Inflammatory macrophage treated with lipopolysaccharide for 4 hours (primary cell): ENCODE data around the gene TPST2.
A peak's percentile ranks its signal among the peaks of the same experiment; 100 is the strongest.

ENCODE experiments used
- DNase-seq: peaks from one replicate; pipeline ENCODE4 v3.0.0-alpha.2; 2020

The TPST2 gene

DNA sequence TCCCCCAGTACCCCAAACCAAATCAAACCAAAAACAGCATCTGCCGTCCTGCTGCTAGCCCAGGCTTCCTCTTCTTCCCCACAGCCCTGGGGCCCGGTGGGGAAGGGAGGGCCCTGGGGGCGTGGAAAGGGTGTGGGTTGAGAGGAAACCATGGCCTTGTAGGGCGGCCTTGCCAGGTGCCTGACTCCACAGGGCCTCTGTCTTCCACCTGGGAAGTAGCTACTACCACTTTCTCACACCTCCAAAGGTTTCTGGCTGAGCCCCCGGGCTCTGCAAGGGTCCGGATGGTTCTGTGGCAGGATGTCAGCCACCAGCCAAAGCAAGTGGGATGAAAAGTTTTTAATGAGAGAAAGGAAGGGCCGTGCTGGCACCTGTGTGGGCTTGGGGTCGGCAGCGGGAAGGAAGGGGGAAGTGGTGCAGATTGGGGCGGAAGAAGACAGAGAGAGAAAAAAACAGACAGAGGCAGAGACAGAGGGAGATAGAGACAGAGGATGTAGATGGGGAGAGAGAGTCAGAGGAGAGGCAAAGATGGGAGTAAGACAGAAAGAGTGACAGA, 10.5 kb downstream of the TPST2 start:
- DNase-seq = peak; percentile 26

- no peak for DNase-seq
Measured at GRCh38 chr22:26577081-26577480, 12.9 kb downstream of the TPST2 start.

DNA sequence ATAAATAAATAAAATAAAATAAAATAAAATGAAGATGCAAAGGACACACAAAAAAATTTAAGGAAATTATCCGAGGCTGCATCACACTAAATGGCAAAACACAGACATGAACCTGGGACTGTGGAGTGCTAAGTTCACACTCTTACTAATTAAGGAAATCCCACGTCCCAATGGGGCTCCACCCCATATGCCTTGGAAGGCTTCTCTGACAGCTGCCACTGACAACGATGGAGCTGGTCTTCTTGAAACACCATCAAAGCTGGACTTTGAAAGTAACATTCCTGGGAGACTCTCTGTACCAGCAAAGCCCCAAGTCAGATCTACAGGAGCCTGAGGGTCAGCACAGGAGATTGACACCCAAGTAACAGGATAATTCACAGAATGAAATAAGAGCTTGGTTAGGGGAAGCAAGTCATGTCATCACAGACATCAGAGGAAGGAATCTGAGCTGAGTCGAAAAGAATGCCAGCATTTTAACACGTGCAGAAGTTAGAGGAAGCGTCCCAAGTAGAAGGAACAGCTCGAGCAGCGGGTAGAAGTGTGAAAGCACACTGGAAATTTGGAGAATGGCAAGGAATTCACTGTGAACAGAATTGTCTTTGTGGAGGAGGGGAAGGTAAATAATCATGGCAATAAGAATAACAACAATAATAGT, 13.8 kb downstream of the TPST2 start:
- DNase-seq = peak; percentile 69

GRCh38 chr22:26574001-26574723, 15.8 kb downstream of the TPST2 start:
- no peak for DNase-seq

DNA sequence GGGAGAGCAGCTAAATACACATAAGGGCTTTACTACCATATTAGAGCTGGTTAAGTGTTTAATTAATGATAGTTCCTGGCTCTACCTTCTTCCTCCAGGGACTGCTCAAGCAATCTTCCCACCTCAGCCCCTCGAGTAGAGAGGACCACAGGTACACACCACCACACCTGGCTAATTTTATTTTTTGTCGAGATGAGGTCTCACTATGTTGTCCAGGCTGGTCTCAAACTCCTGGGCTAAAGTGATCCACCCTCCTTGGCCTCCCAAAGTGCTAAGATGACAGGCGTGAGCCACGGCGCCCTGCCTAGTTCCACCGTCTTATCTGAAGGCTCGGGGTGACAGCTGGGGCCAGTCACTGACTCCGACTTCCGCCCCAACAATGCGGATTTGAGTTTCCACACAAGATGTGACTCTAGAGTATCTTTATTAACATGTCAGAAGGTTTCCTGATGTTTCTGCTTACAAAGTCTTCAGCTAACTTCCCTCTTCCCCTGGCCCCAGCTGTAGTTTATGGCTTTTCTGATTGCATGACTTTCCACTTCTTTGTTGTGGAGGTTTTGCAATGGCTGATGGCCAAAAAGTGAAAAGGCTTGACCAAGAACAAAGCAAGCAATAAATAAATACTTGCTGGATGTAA, 16.8 kb downstream of the TPST2 start:
- peak; percentile 92 for DNase-seq

DNA sequence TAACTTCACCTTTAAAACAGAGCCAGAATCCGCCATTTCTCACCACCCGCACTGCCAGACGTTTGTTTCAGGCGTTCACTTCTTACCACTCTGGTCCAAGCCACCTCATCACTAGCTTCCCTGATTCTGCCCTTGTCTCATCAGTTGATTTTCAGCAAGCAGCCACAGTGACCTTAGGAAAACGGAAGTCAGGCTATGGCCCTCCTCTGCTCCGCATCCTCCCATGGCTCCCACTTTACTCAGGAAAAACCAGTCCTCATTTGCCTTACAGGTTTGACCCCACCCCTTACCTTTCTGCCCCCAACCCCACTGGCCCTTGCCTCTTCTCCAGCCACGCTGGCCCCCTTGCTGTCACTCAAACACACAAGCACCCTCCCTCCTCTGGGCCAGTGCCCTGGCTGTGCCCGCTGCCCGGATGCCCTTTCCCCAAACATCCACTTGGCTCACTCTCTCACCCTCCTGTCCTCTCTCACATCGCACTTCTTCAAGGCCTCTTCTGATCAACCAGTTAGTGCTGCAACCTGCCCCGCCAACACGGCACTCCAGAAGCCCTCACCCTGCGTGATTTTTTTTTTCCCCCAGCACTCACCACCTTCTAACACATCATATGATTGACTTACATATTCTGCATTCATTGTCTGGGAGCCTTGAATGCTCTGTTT, 18.9 kb downstream of the TPST2 start:
- DNase-seq = no peak

- DNase-seq = no peak
Measured at GRCh38 chr22:26570115-26570514, 19.8 kb downstream of the TPST2 start.

DNA sequence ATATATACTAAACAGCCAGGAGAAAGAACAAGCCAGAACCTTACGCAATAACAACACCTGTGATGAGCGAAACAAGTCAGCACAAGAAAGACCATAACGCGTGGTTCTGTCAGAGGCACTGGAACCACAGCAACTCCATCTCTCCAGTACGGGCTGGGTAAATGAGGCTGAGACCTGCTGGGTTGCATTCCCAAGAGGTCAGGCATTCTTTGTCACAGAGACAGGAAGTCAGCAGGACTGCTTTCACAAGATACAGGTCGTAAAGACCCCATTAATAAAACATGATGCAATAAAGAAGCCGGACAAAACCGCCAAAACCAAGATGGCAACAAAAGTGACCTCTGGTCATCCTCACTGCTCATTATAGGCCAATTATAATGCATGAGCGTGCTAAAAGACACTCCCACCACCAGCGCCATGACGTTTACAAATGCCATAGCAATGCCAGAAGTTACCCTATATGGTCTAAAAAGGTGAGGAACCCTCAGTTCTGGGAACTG, 21.7 kb downstream of the TPST2 start:
- DNase-seq = no peak

- no peak for DNase-seq
Measured at GRCh38 chr22:26567610-26568009, 22.3 kb downstream of the TPST2 start.

- DNase-seq = no peak
Measured at GRCh38 chr22:26566994-26567393, 22.9 kb downstream of the TPST2 start.

DNA sequence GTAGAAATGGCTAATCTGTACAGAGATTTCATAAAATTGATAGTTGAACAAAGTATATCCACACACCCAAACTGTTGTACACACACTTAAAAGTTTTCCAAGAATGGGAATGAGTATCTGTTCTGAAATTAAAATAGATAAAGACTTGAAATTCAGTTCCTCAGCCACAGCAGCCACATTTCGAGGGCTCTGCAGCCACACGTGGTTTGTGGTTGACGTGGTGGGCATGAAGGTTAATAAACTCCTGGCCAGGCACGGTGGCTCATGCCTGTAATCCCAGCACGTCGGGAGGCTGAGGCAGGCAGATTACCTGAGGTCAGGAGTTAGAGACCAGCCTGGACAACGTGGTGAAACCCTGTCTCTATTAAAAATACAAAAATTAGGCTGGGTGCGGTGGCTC, 24.0 kb downstream of the TPST2 start:
- DNase-seq = no peak

GRCh38 chr22:26565181-26565580, 24.8 kb downstream of the TPST2 start:
- no peak for DNase-seq

GRCh38 chr22:26564672-26565071, 25.3 kb downstream of the TPST2 start:
- DNase-seq = no peak

DNA sequence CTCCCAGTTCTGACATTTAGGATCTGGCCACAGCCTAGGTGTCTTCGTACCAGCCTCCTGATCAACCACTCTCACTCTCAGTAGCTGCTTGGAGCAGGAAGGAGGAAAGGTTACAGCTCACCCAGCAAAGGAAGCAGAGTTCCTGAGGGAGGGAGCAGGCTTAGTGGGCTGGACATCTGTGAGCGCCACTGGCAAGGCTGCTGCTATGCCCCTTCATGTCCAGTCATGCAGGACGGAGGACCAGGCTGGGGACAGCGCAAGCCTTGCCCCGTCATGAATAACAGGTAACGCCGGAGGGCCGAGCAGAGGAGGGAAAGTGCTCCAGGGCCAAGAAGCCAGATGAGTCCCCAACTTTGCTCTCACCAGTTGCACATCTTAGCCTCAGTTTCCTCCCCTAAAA, 25.8 kb downstream of the TPST2 start:
- DNase-seq = no peak

DNA sequence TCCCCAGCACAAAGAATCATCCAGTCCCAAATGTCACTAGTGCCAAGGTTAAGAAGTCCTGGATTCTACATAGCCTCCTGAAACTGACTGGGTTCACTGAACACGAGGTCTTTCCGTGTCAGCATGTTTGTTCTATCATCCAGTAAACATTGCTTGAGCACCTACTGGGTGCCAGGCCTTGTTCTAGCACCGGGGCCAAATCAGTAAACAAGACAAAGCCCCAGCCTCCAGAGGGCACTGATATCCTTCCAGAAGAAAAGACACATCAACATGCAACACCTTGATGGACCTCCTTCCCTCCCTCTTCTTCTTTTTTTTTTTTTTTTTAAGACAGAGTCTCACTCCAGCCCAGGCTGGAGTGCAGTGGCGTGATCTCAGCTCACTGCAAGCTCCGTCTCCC, 26.9 kb downstream of the TPST2 start:
- no peak for DNase-seq

GRCh38 chr22:26561756-26562417, 28.0 kb downstream of the TPST2 start:
- no peak for DNase-seq

- DNase-seq = peak; percentile 59
Measured at GRCh38 chr22:26559961-26560575, 29.9 kb downstream of the TPST2 start.

GRCh38 chr22:26558248-26558895, 31.6 kb downstream of the TPST2 start:
- no peak for DNase-seq

GRCh38 chr22:26556904-26557303, 33.0 kb downstream of the TPST2 start:
- DNase-seq = no peak

- DNase-seq = no peak
Measured at GRCh38 chr22:26555478-26555877, 34.5 kb downstream of the TPST2 start.

GRCh38 chr22:26554956-26555355, 35.0 kb downstream of the TPST2 start:
- no peak for DNase-seq
